Smooth muscle cell of bladder (primary cell): Measurements from ENCODE around the gene MRPS9. TPM values are rescaled to one million over a fixed set of nuclear protein-coding genes. Genes with fewer than 3 reads are reported as not detected.

ENCODE experiments used
- total RNA-seq: library from RNA; depleted of rRNA; stranded (reverse); fragments of >200 nt; gene quantifications from 2 replicates; pipeline ENCODE4 v1.2.3, GENCODE V29; 2014

The MRPS9 gene
- 29.9 and 30.0 TPM in 2 replicates for total RNA-seq

GRCh38 chr2:105037572-105038382, at the start of gene MRPS9:
Gene MRPS9, plus strand, starts transcription at chr2:105038069. Its CDS starts 24 bp downstream, at chr2:105038093.

Other genes with a start within 250 kb of the MRPS9 start
- not detected in 2 replicates for gene POU3F3, start 184.0 kb upstream of the MRPS9 start, total RNA-seq
- gene GPR45, start 203.7 kb downstream of the MRPS9 start, total RNA-seq, result not detected in 2 replicates